ENCODE data around the gene SAMD9L. TPM values are rescaled to one million over a fixed set of nuclear protein-coding genes. Genes with fewer than 3 reads are reported as not detected.

The SAMD9L gene
- polyA plus RNA-seq, 1 donor (not counting 4 experiments of a cell fraction or from before 2014, with no cell fraction given) = 6.5 TPM

DNA sequence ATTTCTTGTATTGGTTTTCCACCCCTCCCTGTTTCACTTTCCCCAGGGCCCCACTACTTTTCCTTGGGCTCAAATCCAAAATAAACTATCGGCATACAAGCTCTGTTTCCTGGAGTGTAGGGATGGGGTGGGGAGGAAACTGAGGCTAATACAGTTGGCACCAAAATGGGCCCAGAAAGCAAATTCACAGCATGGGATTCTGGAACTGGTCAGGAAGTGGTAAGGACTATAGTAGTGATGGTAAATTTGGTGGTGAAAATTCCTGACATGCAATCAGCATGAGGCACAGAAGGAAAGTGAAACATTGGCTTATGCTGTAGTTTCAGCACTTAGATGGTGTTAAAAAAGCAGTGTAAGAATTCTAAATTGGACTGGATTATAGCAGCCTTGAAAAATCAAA is 8.7 kb upstream of the SAMD9L start:
- Histone ChIP-seq H3K79me2 (ENCODE audit: control insufficient read depth, insufficient read depth, low read length) (no peaks in the 10 kb centered on the region), H2AFZ (ENCODE audit: control insufficient read depth, low read length) (no peak overlapping the region), H3K4me1 (ENCODE audit: control insufficient read depth, extremely low read depth, insufficient read depth, low read length) (no peaks in the 10 kb centered on the region), H3K27me3 (ENCODE audit: control insufficient read depth, extremely low read depth, insufficient read depth, low read length) (no peaks in the 10 kb centered on the region), H4K20me1 (ENCODE audit: control insufficient read depth, extremely low read depth, insufficient read depth, low read length) (no peaks in the 10 kb centered on the region), H3K36me3 (ENCODE audit: control insufficient read depth in 2 of 2, extremely low read depth in 1 of 2, insufficient read depth in 2 of 2, low read length in 2 of 2) (no peaks in the 10 kb centered on the region), H3K27ac (ENCODE audit: control insufficient read depth, insufficient read depth, low read length) (no peak overlapping the region), H3K9ac (ENCODE audit: control insufficient read depth, extremely low read depth, insufficient read depth, low read length) (no peak overlapping the region), H3K9me1 (ENCODE audit: control insufficient read depth, extremely low read depth, insufficient read depth, low read length) (no peaks in the 10 kb centered on the region), H3K9me3 (ENCODE audit: control insufficient read depth, low read depth, low read length) (peaks cover under 1% of the 10 kb centered on the region), H3K4me2 (ENCODE audit: control insufficient read depth, extremely low read depth, insufficient read depth, low read depth, low read length) (no peak overlapping the region), H3K4me3 (ENCODE audit: control insufficient read depth in 2 of 3, extremely low read depth in 1 of 3, insufficient read depth in 2 of 3, low read depth in 1 of 3, low read length in 3 of 3) (no peak overlapping the region)
- no peak for DNase-seq (ENCODE audit: low read depth, low spot score)
- dilution Hi-C loops (cut with MboI; ENCODE audit: extremely low pct_ligation_motif_present, low sequenced_read_pairs) = no loop called here
- peak; percentile 29 for FAIRE-seq
- TF ChIP-seq EZH2 (IDR thresholded peaks at IDR 0.05; ENCODE audit: low read length) = no peak
- TF ChIP-seq, protein P1, sequence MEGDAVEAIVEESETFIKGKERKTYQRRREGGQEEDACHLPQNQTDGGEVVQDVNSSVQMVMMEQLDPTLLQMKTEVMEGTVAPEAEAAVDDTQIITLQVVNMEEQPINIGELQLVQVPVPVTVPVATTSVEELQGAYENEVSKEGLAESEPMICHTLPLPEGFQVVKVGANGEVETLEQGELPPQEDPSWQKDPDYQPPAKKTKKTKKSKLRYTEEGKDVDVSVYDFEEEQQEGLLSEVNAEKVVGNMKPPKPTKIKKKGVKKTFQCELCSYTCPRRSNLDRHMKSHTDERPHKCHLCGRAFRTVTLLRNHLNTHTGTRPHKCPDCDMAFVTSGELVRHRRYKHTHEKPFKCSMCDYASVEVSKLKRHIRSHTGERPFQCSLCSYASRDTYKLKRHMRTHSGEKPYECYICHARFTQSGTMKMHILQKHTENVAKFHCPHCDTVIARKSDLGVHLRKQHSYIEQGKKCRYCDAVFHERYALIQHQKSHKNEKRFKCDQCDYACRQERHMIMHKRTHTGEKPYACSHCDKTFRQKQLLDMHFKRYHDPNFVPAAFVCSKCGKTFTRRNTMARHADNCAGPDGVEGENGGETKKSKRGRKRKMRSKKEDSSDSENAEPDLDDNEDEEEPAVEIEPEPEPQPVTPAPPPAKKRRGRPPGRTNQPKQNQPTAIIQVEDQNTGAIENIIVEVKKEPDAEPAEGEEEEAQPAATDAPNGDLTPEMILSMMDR (optimal IDR thresholded peaks at IDR 0.05 in 1 of 3, IDR thresholded peaks at IDR 0.05 in 1 of 3, conservative IDR thresholded peaks at IDR 0.05 in 1 of 3; ENCODE audit: extremely low read depth in 1 of 3, insufficient read depth in 2 of 3, low read length in 3 of 3) = no peak

DNA sequence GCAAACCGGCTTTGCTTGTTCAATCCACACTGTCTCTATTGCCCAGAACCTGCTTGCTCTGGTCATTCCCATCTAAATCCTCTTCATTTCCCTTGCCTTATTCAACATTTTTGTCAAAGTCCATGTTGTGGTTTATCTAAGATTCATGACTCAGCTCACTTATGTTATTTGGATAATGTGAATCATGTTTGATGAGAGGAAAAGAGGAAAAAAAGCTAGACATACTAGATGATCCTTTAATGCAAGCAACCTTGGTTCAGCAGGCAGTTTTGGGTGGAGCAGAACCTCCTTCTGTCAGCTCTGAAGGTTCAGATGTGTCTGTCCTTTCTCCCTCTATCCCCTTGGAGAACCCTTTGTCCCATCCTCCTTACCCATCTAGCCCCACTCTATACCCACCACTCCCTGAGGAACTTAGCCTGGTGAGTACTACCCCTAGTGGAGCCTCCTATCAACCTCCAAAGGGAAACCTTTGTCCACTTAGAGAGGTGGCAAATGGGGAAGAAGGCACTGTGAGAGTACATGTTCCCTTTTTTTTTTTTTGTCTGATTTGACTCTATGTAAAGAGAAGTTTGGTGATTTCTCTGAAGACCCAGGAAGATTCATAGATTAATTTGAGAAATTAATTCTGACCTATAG is 2.1 kb upstream of the SAMD9L start:
- Histone ChIP-seq H3K27me3 (ENCODE audit: control insufficient read depth, extremely low read depth, insufficient read depth, low read length) (no peaks in the 10 kb centered on the region), H4K20me1 (ENCODE audit: control insufficient read depth, extremely low read depth, insufficient read depth, low read length) (no peaks in the 10 kb centered on the region), H3K9ac (ENCODE audit: control insufficient read depth, extremely low read depth, insufficient read depth, low read length) (no peak overlapping the region), H3K27ac (ENCODE audit: control insufficient read depth, insufficient read depth, low read length) (no peak overlapping the region), H3K36me3 (ENCODE audit: control insufficient read depth in 2 of 2, extremely low read depth in 1 of 2, insufficient read depth in 2 of 2, low read length in 2 of 2) (no peaks in the 10 kb centered on the region), H2AFZ (ENCODE audit: control insufficient read depth, low read length) (no peak overlapping the region), H3K4me3 (ENCODE audit: control insufficient read depth in 2 of 3, extremely low read depth in 1 of 3, insufficient read depth in 2 of 3, low read depth in 1 of 3, low read length in 3 of 3) (no peak overlapping the region), H3K9me1 (ENCODE audit: control insufficient read depth, extremely low read depth, insufficient read depth, low read length) (no peaks in the 10 kb centered on the region), H3K9me3 (ENCODE audit: control insufficient read depth, low read depth, low read length) (no peaks in the 10 kb centered on the region), H3K4me1 (ENCODE audit: control insufficient read depth, extremely low read depth, insufficient read depth, low read length) (peaks cover 3% of the 10 kb centered on the region), H3K79me2 (ENCODE audit: control insufficient read depth, insufficient read depth, low read length) (no peaks in the 10 kb centered on the region), H3K4me2 (ENCODE audit: control insufficient read depth, extremely low read depth, insufficient read depth, low read depth, low read length) (no peak overlapping the region)
- FAIRE-seq (no peak), DNase-seq (ENCODE audit: low read depth, low spot score) (no peak)
- TF ChIP-seq, protein P1 (optimal IDR thresholded peaks at IDR 0.05 in 1 of 3, IDR thresholded peaks at IDR 0.05 in 1 of 3, conservative IDR thresholded peaks at IDR 0.05 in 1 of 3; ENCODE audit: extremely low read depth in 1 of 3, insufficient read depth in 2 of 3, low read length in 3 of 3) = no peak
- no peak for TF ChIP-seq EZH2 (IDR thresholded peaks at IDR 0.05; ENCODE audit: low read length)
- dilution Hi-C loops (cut with MboI; ENCODE audit: extremely low pct_ligation_motif_present, low sequenced_read_pairs) = no loop called here
